Hepatocyte (in vitro differentiated cells): ENCODE results near the gene ANKRD44.

Experiments used
- CTCF ChIP-seq: fragments of 200-600 bp; sonication (generic); IDR thresholded peaks from 2 replicates; pipeline ENCODE4 v1.5.1; 2016; ENCODE audit warnings: antibody characterized with exemption, mild to moderate bottlenecking; ENCODE audit not compliant: poor library complexity
- EZH2 ChIP-seq: fragments of 200-600 bp; sonication (generic); IDR thresholded peaks from 2 replicates; pipeline ENCODE4 v1.6.1; 2016; ENCODE audit warnings: antibody characterized with exemption, mild to moderate bottlenecking, borderline replicate concordance

DNA sequence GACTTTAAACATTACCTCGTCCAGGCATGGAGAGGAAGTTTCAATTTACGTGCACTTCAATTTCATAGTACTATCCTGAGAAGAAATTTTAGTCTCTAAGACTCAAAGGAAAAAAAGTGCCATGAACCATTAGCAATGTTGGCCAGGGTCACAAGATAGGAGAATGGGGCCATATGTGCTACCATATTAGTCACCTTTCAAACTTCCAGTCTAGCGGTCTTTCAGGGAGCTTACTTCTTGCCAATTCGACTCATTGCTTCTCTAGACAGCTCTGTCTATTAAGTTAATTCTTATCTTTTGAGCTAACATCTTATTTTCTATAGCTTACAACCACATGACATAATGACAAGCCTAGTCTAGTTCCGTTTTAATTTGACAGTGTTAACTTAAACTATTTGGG lies 129.1 kb downstream of the ANKRD44 start:
- TF ChIP-seq CTCF = no peak
- TF ChIP-seq EZH2 = no peak
